Stimulated activated CD4-positive, alpha-beta T cell treated with anti-CD3 and anti-CD28 coated beads, Interleukin-2, amount 100 ng/mL, for 48 hours (primary cell): ENCODE results near the gene ZRANB3.
"Not testable (repeated sequence)": the region's sequence is repeated elsewhere in the genome, so short reads cannot be mapped to it uniquely, and the experiment has no call there.

Source experiments
- DNase-seq, 2 donors: peaks; one replicate each; pipeline ENCODE4 v3.0.0-alpha.2; 2020

Gene ZRANB3

GRCh38 chr2:135168204-135168856 lies 362.7 kb downstream of the ZRANB3 start:
- DNase-seq = no peak

DNA sequence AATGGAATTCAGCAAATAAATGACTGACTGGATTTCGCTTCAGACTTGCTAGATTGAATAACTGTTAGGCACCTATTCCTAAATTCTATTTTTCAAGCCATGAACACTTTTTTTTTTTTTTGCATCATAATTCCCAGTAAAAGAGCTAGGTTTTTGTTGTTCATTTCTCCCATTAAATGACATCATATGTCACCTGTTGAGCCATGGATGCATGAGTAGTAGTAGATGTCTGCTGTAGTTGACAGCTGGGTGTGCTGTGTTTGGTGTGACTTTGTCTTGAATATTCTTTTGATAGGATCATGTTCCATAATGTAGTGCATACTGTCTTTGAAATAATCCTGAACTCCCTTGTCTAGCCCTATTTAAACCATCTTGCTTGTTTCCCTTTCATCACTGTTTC lies 363.7 kb downstream of the ZRANB3 start:
- DNase-seq = no peak

DNA sequence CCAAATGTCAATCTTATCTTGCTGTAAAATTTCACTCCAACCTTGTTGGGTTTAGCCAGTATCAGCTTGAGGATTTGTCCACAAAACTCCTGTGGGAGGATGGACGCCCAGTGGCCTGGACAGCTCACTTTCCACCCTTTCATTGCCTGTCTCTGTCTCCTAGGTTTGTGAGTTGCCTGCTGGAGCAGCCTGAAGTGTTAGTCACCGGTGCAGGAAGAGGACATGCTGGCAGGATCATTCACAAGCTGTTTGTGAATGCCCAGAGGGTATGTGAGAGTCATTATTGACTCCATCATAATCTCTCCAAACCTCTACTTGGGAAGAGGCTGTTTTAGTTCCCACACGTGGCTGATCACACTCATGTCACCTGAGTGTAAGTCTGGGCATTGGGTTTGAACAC lies 366.6 kb downstream of the ZRANB3 start:
- DNase-seq = no peak

- no peak for DNase-seq
Observed at GRCh38 chr2:135163901-135164300, 367.1 kb downstream of the ZRANB3 start.

DNA sequence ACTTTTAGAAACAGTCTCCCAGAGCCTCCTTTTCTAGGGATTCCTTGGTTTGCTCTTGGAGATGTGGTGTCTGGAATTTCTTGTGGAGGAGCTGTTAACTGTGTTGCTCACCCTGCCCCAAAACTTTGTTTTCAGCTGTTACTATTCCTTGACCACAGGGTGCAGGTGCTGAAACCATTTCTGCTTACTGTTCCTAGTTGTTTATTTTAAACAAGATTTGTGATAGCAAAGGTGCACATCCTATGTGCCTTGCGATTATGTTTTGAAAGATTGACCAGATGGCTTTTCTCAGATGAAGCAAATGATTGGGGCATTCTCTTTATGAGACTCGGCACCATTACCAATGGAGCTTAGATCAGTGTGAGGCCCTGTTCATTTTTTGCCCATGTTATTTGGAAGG lies 367.7 kb downstream of the ZRANB3 start:
- DNase-seq = no peak

GRCh38 chr2:135162786-135163185 lies 368.2 kb downstream of the ZRANB3 start:
- DNase-seq = no peak

GRCh38 chr2:135162377-135162776 lies 368.6 kb downstream of the ZRANB3 start:
- no peak for DNase-seq

- no peak for DNase-seq
Observed at GRCh38 chr2:135159191-135159590, 371.8 kb downstream of the ZRANB3 start.

GRCh38 chr2:135157856-135158255 lies 373.2 kb downstream of the ZRANB3 start:
- DNase-seq = no peak

GRCh38 chr2:135154962-135155361 lies 376.1 kb downstream of the ZRANB3 start:
- no peak for DNase-seq

GRCh38 chr2:135152361-135152760 lies 378.7 kb downstream of the ZRANB3 start:
- no peak for DNase-seq

GRCh38 chr2:135151615-135152014 lies 379.4 kb downstream of the ZRANB3 start:
- DNase-seq = no peak

- no peak for DNase-seq
Observed at GRCh38 chr2:135150725-135151124, 380.3 kb downstream of the ZRANB3 start.

DNA sequence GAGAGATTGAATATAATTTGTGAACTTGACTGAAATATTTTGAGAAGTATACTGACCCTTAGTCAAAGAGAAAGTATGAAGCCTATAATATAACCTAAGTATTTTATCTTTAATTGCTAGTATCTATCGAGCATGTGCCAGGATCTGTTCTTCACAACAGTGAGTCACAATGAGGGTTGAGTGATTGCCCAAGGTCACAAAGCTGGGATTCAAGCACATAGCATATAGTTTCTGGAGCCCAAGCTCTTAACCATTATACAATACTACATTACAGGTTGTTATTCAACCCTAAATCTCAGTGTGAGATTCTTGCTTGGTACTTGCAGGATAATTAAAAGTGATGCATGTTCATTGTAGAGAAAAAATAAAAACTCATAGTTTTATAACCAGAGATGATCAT lies 381.8 kb downstream of the ZRANB3 start:
- no peak for DNase-seq

- DNase-seq = no peak
Observed at GRCh38 chr2:135144343-135144742, 386.7 kb downstream of the ZRANB3 start.

DNA sequence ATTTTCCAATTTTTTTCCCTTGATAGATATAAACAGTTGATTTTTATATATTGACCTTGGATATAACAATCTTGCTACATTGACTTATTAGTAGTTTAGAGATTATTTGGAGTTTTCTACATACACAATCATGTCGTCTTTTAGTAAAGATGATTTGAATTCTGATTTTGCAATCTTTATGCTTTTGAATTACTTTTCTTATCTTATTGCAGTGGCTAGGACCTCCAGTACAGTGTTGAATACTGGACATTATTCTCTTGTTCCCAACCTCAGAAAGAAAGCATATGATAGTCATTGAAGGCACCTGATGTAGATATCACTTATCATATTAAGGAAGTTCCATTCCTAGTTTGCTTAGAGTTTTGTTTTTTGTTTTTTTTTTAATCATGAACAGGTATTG lies 388.7 kb downstream of the ZRANB3 start:
- DNase-seq = no peak

- no peak for DNase-seq
Observed at GRCh38 chr2:135140606-135141005, 390.4 kb downstream of the ZRANB3 start.

- no peak for DNase-seq
Observed at GRCh38 chr2:135132314-135132713, 398.7 kb downstream of the ZRANB3 start.

DNA sequence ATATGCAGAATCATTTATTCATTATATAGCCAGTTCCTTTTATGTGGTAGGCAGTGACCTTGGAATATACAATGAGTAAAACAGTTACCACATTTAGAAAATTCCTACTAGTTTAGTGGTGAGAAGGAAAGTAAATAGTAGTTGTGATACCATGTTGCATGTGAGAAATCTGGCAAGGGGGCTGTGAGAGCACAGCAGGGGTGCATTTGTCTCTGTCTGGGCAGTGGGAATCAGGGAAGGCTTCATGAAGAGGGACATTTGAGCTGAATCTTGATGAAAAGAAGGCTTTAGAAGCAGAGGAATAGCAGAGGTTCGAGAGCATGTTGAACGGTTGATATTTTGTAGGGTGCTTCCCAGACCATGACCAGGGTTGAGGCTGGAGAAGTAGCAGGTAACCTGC lies 400.3 kb downstream of the ZRANB3 start:
- DNase-seq = no peak

DNA sequence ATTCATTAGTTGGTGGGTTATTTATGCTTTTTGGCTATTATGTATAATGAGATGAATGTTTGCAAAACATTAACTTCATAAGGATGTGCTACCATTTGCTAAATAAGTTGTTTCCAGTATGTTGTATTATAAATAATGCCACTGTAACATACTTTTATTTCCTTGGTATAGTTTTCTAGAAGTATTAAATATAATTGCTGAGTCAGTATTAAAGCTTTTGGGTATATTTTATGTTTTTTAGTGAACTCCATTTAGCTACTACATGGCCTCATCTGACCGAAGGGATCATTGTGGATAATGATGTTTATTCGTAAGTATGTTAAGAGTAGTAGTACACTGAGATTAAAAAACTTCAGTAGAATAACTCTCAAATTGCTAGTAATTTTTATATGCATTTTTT lies 405.1 kb downstream of the ZRANB3 start:
- DNase-seq = no peak

DNA sequence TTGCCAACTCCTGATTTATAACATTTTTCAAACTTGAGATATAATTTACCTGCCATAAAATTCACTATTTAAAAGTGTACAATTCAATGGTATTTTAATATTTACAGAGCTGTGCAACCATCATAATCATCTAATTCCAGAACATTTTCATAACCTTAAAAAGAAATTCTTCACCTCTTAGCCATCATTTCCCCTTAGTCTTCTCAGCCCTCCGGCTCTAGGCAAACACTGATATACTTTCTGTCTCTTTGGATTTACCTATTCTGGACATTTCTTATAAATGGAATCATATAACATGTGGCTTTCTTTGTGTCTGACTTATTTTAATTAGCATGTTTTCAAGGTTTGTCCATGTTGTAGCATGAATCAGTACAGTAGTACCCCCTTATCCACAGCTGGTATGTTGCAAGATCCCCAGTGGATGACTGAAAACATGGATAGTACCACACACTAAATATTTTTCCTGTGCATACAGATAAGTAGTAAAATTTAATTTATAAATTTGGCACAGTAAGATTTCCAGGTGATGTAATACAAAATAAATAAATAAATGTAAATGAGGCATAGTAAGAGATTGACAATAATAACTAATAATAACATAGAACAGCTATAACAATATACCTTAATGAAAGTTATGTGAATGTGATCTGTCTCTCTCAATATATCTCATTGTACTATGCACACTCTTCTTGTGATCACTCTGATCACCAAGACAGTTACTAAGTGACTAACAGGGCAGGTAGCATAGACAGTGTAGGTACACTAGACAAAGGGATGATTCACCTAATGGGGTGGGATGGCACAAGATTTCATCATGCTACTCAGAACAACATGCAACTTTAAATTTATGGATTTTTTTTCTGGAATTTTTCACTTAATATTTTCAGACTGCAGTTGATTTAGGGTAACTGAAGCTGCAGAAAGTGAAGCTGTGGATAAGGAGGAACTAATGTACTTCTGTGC lies 405.8 kb downstream of the ZRANB3 start:
- no peak for DNase-seq

- DNase-seq = not testable (repeated sequence)
Observed at GRCh38 chr2:135121658-135122039, 409.4 kb downstream of the ZRANB3 start.

- DNase-seq = no peak
Observed at GRCh38 chr2:135121016-135121657, 409.9 kb downstream of the ZRANB3 start.

GRCh38 chr2:135119582-135119981 lies 411.4 kb downstream of the ZRANB3 start:
- DNase-seq = no peak
